ENCODE results near the gene CYB561D2. TPM values are rescaled to one million over a fixed set of nuclear protein-coding genes. Genes with fewer than 3 reads are reported as not detected.

The CYB561D2 gene
- total RNA-seq, 1 donor from 2014 or later: 5.6 TPM

DNA sequence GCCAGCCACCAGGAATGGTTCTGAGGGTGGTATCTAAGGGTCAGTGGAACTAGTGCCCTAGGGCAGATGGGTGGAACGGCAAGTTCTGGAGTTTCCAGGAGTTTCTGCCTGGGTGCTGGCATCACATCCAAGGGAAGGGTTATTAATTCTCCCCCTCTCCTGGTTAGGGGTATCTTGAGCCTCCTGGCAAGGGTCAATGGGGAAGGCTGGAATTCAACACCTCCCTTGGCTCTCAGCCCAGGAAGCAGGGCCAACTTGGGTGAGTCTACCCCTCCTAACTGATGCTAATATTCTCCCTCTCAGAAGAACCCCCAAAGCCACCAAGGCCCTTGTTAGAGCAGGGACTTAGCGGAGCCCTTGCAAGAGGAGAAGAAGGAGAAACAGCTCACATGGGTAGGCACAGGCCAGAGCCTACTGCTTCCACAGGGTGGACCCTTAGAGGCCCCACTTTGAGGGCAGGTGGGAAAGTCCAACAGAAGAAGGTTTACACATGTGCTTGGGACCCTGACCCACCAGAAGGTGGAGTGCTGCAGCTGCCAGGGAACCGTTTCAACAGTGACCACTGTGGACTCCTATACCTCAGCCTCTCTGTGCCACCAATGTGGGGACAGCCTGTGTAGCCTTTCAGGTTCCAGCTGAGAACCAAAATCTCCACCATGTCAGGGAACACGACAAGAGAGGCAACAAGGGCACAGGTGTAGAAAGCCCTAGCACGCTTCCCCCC lies 5.3 kb downstream of the CYB561D2 start:
- ATAC-seq (ENCODE audit: poor library complexity) (no peak), DNase-seq (no peak)
- intact Hi-C loops (cut with DNase I): no loop called here

- ATAC-seq (ENCODE audit: poor library complexity) (peak; percentile 9), DNase-seq (peak; percentile 59)
- intact Hi-C loops (cut with DNase I): no loop called here
Observed at GRCh38 chr3:50356553-50356952, 5.9 kb downstream of the CYB561D2 start.

- no peak for ATAC-seq (ENCODE audit: poor library complexity)
- no peak for DNase-seq
- intact Hi-C loops (cut with DNase I): no loop called here
Observed at GRCh38 chr3:50357481-50357880, 6.8 kb downstream of the CYB561D2 start.

- intact Hi-C loops (cut with DNase I): no loop called here
- ATAC-seq (ENCODE audit: poor library complexity): no peak
- DNase-seq: no peak
Observed at GRCh38 chr3:50358355-50358910, 7.8 kb downstream of the CYB561D2 start.

GRCh38 chr3:50358911-50359759 lies 8.5 kb downstream of the CYB561D2 start, which contains the start of gene TMEM115:
Gene TMEM115 (minus strand): TSS chr3:50359521. CDS start chr3:50359063, 458 bp downstream.
- intact Hi-C loops (cut with DNase I): no loop called here
- peak; percentile 97 for ATAC-seq (ENCODE audit: poor library complexity)
- peak; percentile 97 for DNase-seq

- intact Hi-C loops (cut with DNase I): no loop called here
- ATAC-seq (ENCODE audit: poor library complexity) (no peak), DNase-seq (no peak)
Observed at GRCh38 chr3:50359760-50360110, 9.1 kb downstream of the CYB561D2 start.

DNA sequence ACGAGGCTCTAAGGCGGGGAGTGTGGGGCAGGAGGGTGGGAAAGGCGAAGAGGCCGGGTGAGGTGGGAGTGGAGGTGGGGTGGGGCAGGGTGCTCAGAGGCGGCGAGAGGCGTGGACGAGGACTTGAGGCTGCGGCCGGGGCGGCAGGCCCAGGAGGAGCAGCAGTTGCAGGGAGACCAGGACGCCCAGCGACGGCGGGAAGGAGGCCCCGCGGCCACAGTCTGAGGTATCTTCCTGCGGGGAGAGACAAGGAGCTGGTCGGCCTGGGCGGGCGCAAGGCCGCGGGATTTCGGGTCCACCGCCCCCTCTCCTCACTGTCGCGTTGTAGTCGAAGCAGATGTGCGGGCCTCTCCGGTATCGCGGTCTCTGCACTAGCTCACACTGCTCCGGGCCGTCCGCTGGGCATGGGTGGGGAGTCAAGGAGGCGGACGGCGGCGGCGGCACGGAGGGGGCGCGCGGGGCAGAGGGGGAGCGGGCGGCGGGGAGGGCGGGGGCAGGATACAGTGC lies 14.0 kb downstream of the CYB561D2 start:
- DNase-seq: no peak
- ATAC-seq (ENCODE audit: poor library complexity): peak; percentile 33
- intact Hi-C loops (cut with DNase I): no loop called here

DNA sequence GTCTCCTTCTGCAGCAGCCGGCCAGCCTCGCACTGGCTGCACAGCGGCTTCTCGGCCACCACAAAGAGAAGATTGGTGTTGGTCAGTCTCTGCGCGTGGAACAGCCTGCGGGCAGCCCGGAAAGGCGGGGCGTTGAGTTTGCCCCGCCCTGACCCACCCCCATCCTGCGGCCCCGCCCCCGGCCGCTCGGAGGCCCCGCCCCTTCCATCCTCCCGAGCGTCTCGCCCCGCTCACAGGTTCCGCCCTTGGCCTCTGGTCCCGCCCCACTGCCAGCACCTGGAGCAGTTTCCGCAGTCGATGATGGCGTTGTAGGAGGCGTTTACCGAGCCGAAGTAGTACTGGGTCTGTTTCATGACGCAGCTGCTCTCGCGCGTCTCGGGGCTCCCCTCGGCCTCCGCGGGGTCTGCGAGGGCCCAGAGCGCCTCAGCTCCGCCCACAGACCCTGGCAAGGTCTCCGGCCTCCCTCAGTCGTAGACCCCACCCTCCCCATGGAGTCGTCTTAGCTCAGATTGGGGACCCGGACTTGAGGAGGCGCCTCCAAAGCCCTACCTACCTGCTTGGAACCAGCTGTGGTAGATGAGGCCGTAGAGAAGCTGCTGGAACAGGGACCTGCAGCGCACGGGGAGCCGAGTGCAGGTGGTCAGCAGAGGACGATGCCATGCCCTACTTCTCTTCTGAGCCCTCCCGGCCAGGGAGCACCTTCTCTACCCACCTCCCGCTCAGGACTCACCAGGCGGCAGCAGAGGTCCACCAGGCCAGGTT lies 14.6 kb downstream of the CYB561D2 start:
- intact Hi-C loops (cut with DNase I): no loop called here
- peak; percentile 92 for ATAC-seq (ENCODE audit: poor library complexity)
- peak; percentile 91 for DNase-seq

DNA sequence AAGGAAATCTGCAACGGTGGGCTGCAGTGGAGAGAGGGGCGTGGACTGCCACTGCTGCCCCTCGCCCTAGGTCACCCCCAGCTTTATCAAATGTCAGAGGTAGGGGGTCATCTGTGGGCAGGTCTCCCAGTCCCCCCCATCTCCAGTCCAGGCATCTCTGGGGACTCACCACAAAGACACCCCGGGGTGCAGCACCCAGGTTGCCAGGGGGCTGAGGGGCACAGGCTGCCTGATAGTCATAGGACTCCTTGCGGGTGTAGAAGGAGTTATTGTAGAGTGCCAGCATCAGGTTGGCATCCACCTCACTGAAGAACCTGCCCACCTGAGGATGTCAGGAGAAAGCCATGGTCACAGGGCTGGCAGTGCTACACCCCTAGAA lies 15.2 kb downstream of the CYB561D2 start:
- intact Hi-C loops (cut with DNase I): no loop called here
- DNase-seq: no peak
- no peak for ATAC-seq (ENCODE audit: poor library complexity)

DNA sequence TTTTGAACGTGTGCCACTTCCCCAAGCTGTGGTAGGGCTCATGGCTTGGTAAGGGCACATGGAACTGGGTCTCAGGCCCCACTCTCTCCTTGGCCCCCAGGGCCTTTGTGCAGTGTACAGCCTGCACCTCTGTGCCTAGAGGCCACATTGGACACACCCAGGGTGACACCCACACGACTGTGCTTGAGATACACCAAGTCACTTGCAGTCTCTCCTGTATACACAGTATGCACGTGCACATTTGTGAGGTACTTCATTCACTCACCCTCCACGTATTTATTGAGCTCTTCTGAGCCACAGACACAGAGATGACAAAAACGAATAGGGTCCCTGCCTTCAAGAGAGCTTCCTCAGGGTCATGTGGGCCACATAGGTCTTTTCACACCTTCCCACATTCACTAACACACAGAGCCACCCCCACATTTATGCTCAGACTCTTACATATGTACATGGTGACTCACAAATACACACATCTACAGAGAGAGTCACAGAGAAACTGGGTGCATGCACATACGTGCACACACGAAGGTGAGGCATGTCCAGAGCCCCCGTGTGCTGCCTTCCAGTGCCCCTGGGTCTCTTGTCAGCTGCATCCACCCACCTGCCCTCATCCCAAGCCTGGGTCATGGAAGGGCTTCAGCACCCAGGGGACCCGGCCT lies 18.5 kb downstream of the CYB561D2 start:
- ATAC-seq (ENCODE audit: poor library complexity): no peak
- intact Hi-C loops (cut with DNase I): no loop called here
- DNase-seq: no peak

DNA sequence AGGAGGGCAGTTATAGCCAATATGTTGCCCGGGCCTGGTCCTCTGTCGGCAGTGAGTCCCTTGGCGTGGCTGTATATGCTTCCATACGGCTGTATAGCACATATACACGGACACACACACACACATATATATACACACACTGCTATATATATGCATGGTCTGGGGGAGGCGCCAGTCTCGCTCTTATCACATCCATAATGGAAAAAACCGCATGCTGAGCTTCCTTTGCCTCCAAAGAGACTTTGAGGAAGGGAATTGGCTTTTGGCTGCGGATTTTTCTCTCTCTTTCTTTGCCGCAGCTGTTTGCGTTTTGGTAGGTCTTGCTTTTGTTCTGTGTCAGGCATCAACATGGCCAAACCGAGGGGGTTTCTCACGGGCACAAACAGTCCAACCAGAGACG lies 19.9 kb downstream of the CYB561D2 start:
- ATAC-seq (ENCODE audit: poor library complexity) (no peak), DNase-seq (no peak)
- intact Hi-C loops (cut with DNase I): no loop called here

DNA sequence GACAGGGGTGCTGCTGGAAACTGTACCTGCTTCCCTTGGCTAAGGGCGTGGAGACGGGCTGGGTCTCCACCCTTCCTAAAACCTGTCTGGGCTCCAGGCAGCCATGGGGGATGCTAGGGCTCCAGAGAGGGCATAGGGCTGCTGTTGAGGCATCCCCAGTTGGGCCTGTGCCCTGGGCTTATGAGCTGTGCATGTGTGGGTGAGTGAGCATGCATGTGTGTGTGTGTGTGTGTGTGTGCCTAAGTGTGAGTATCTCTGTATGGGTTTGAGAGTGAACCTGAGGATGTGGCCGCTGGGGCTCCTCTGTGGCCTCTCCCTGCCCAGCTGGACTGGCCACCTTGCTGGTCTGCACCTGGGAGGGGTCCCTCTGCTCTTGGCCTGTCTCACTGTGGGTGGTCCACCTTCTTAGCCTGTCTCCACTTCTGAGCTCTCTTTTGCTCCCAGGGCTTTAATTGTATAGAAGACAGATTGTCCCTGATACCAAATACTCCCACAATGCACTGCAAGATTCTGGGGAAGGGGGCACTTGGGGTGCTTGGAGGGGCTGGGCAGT lies 20.5 kb downstream of the CYB561D2 start:
- intact Hi-C loops (cut with DNase I): no loop called here
- DNase-seq (no peak), ATAC-seq (ENCODE audit: poor library complexity) (no peak)

DNA sequence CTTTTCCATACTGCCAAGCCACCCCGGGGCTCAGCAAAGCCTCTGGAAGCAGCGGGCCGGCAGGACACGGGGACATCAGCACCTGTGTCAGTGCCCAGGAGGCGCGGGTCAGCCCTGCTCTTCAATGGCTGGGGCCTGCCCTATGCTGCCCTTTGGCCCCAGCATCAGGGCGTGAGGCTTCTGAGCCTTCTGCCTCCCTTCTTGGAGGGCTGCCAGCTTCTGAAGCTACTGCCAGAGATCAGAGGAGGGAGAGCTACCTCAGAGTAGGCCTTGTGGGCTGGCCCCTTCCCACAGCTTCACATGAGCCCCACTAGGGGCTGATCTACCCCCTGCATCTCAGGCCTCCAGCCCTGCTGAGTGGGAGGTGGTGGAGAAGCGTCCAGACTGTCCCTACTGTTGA lies 21.7 kb downstream of the CYB561D2 start:
- no peak for ATAC-seq (ENCODE audit: poor library complexity)
- intact Hi-C loops (cut with DNase I): no loop called here
- no peak for DNase-seq

DNA sequence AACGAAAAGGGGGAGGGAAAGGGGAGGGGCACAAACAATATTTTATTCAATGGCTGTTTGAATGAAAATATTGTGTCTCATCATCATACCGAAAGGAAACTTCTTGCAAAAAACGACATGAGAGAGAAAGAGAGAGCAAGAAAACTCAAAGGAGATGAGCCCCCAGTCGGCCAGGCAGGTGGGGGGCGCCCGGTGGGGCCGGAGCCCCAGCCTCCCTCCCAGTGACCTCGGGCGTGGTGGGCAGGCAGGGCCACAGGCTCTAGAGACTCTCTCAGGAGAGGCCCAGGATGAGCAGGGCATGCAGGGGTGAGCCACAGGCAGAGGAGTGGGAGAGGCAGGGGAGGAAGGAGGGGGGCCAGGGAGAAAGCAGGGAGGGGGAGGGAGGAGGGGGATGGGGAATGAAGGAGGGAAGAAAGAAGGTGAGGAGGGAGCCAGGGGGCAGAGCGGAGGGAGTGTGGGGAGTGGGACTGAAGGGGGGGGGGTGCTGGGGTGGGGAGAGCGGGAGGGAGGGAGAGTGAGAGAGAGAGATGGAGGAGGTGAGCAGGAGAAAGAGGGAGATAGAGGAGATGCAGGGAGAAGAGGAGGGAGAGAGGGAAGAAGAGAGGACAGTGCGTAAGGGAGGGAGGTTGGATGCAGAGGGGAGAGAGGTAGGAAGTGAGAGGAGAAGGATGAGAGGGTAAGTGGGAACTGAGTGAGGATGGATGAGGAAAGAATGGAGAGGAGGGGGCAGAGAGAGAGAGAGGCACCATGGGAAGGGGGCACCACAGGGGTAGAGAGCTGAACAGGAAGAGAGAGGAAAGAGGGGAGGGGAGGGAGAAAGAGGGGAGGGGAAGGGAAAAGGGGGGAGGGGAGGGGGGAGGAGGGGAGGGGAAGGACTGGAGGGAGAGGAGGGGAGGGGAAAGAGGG lies 22.7 kb downstream of the CYB561D2 start:
- DNase-seq (no peak), ATAC-seq (ENCODE audit: poor library complexity) (no peak)
- intact Hi-C loops (cut with DNase I): no loop called here

- ATAC-seq (ENCODE audit: poor library complexity) (no peak), DNase-seq (no peak)
- intact Hi-C loops (cut with DNase I): no loop called here
Observed at GRCh38 chr3:50374363-50375257, 23.9 kb downstream of the CYB561D2 start.

DNA sequence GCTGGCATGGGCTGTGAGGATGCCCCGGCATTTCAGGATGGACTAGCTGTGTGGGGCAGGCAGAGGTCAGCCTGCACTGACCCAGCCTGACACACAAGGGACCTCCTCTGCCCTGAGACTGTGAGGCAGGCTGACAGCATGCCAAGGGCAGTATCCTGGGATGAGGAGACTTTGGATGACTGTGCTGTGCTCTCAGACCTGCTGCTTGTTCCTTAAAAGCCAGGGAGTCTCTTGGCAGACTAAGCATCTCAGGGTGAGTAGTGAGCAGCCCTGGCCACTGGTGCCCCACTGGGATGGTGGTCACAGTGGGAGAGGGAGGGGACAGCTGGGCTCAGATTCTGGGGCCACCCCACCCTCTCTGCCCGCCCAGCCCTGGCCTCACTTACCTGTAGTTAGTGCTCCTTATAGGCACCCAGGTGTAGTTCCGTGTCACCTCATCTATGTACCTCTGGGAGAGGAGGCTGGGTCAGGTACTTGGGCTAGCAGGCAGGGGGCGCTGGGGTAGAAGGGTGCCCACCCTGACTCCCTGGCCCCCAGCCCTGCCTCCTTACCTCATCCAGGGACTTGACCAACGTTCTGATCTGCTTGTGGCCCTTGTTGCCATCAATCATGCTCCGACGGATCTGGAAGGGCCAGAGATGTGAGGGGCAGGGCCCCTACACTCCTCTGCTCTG lies 24.7 kb downstream of the CYB561D2 start:
- intact Hi-C loops (cut with DNase I): no loop called here
- ATAC-seq (ENCODE audit: poor library complexity) (no peak), DNase-seq (no peak)

All from Right ventricle myocardium superior (tissue), 1 donor.